Iris pigment epithelial cell (primary cell): Measurements from ENCODE around the gene FURIN.
"Not testable (repeated sequence)": the region's sequence is repeated elsewhere in the genome, so short reads cannot be mapped to it uniquely, and the experiment has no call there.

ENCODE experiments used
- DNase-seq: peaks from one replicate; pipeline ENCODE4 v3.0.0-alpha.2; 2011; ENCODE audit warnings: low read depth

FURIN gene

DNA sequence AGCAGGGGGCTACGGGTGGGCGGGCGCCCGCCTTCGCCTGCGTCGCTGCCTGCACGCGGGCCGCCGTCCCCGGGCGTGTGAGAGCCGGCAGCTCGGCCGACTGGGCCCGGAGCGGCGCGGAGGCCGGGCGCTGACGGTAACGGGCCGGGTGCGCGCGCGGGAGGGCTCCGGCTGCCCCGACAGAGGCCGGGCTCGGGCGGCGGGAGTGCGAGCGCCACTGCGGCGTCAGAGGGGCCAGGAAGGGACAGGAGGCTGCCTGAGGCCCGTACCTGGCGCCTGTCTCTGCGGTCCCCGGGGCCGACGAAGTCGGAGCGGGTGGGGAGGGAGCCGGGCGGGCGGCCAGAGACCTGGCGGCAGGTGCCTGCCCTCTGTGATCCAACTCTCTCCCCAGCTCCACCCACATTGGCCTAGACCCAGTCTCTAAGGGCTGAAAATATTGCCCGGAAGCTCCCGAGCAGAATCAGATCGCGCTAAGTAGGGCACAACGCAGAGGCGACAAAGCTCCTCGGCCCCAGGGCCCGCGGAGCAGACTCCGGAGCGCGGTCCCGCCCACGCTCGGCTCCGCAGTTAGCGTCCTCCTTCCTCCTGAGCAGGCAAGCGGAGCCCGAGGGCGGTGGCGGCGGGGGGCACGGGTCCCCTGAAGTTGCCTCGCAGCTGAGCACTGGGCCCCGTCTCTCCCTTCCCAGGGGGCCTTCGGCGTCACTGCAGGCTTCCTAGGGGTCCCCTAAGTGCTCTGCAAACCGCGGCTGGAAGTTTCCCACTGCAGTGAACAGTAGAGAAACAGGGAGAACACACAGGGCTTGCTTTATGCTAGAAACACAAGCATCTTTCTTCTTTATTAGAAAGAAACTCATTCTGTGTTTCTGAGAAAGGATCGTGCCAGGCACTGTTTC lies 34.7 kb downstream of the FURIN start, which contains the start of gene MAN2A2:
Gene MAN2A2 (plus strand): TSS at position 463 of the 893 bp plus-strand sequence. CDS start 906 bp downstream, outside the sequence.
- no peak for DNase-seq

DNA sequence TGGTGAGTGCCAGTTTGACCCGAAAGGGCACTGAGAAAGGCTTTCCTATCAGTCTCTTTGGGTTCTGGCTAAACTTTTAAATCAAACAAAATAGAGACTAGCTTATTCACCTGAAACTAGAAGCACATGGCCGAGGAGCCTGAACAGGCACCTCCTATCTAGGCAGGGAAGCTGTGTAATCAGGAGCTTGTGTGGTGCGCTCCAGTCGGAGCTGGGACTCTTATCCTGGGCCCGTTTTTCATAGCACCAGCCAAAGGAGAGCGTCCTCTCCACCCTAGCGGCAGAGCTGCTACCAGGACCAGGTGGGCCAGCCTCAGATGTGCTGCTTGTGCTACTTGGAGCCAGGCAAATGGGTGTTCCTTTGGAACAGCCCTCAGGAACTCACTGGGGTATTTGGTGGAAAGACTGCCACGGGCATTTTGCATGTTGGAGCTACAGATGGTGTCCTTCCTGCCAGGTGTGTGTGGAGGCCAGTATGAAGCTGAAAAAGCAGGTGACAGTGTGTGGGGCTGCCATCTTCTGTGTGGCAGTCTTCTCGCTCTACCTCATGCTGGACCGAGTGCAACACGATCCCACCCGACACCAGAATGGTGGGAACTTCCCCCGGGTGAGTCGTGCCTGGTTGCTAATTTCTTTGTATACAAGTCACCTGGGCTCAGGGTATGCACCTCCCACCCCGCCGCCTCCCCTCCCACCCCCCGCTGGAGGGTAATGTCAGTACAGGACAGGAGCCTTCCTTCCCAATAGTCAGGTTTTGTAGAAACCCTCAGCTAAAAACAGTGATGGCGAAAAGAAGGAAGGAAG lies 35.5 kb downstream of the FURIN start:
- no peak for DNase-seq

DNA sequence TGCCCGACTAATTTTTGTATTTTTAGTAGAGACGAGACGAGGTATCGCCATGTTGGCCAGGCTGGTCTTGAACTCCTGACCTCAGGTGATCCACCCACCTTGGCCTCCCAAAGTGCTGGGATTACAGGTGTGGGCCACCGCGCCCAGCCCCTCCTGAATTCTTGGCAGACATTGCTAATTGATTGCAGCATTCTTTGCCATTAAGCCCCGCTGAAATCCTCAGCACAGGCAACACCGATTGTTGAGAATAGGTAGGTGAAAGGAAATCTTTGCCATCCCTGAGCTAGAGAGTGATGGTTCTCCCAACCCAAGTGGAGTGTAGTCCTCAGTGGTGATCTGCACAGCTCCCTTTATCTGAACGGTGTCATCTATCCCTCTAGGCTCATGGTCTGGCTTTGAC lies 36.4 kb downstream of the FURIN start:
- DNase-seq = no peak

DNA sequence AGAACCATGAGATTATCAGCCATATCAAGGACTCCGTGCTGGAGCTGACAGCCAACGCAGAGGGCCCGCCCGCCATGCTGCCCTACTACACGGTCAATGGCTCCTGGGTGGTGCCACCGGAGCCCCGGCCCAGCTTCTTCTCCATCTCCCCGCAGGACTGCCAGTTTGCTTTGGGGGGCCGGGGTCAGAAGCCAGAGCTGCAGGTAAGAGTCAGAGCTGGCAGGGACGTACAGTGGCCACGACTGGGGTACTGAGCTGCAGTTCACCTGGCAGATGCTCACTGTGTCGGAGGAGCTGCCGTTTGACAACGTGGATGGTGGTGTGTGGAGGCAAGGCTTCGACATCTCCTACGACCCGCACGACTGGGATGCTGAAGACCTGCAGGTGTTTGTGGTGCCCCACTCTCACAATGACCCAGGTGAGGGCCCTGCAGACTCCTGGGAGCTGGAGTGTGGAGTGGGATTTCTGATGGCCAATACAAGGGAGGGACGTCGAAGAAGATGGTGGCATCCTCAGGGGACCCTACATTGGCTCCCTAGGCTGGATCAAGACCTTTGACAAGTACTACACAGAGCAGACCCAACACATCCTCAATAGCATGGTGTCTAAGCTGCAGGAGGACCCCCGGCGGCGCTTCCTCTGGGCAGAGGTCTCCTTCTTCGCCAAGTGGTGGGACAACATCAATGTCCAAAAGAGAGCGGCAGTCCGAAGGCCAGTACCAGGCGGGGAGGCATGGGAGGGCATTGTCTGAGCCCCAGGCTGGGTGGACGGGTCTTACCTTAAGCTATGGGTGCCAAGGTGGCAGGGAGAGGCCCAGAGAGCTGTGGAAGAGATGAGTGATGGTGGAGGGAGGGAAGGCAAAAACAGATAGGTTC lies 37.2 kb downstream of the FURIN start:
- DNase-seq = no peak

DNA sequence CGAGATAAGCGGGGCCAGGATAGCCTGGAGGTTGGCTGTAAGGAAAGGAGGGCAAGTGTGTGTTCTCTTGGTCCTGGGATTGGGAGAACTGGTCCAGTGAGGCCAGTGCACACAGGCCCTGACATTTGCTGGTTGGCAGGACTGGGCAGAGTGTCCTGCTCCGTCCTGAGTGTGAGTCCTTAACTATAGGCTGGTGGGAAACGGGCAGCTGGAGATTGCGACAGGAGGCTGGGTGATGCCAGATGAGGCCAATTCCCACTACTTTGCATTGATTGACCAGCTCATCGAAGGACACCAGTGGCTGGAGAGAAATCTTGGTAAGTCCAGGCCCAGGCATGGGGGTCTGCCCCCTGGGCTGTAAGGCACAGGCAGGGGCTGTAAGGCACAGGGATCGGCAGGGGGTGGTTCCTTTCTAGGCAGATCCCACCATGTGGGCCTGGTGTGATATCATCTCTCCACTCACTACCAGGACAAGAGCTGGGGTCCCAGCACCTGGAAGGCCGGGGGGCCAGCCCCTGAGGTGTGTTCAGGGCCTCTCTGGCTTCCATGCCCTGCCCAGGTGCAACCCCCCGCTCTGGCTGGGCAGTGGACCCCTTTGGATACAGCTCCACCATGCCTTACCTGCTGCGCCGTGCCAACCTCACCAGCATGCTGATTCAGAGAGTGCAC lies 37.9 kb downstream of the FURIN start:
- no peak for DNase-seq

DNA sequence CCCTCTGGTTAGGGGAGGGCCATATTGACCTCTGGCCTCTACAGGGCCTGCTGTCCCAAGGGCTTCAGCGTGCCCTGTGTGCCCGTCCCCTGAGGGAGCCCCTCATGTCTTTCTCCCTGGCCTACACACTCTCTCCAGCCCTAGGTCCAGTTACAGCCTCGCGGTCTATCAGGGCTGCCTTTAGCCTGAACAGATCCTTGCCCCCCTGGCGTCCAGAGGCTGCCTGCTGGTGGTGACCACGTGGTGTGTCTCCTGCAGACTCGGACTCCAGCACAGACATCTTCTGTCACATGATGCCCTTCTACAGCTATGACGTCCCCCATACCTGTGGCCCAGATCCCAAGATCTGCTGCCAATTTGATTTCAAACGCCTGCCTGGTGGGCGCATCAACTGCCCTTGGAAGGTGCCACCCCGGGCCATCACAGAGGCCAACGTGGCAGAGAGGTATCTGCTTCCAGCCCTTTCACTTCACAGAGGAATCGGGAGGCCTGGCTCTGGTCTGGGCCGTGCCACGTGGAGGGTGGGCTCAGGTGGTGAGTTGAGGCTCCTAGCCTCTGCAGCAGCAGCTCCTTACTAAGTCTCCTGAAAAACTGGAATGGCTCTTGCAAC lies 38.8 kb downstream of the FURIN start:
- no peak for DNase-seq

DNA sequence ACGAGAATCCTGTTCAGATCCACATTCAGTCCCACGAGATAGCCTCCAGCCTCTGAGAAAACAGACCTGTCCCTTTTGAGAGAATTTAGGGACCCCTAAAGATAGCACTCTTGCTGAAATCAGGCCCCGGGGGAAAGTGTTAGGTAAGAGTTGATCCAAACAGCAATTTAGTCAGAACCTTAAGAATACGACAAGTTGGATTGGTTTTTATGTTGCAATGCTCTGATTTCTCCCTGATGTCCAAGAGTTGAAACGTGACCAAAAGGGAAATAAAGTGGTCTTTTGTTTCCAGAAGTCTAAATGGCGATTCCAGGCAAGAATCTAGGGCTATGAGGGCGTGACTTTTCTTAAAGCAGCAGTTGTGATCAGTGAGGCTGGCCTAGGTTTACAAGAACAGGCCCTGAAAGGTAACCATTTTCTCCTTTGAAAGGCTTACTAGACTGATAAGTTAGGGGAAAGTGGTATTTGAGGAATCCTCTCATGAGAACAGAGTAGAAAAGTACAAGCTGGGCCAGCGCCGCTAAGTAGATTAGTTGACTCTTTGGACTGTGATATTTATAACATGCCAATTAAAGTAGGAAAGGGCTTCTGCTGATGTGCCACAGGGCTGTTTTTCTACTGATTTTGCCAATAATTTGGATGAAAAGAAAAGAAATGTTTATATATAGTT lies 39.6 kb downstream of the FURIN start:
- no peak for DNase-seq

DNA sequence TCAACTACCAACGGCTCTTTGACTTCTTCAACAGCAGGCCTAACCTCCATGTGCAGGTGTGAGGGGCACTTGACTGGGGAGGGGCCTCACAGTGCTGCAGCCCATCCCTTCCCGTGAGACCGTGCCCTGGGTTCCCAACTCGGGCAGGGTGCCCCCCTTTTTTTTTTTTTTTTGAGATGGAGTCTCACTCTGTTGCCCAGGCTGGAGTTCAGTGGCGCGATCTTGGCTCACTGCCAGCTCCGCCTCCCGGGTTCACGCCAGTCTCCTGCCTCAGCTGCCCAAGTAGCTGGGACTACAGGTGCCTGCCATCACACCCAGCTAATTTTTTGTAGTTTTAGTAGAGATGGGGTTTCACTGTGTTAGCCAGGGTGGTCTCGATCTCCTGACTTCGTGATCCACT lies 41.1 kb downstream of the FURIN start:
- not testable (repeated sequence) for DNase-seq

DNA sequence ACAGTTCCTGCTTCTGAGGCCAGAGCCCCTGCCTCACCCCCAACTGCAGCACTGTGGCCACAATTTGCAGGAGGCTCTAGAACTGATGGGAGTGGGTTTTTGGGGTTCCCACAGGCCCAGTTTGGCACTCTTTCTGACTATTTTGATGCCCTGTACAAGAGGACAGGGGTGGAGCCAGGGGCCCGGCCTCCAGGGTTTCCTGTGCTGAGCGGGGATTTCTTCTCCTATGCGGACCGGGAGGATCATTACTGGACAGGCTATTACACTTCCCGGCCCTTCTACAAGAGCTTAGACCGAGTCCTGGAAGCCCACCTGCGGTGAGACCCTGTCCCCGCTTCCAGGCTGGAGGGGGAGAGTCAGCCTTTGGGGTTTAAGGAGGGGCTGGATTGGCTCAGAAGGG lies 41.6 kb downstream of the FURIN start:
- DNase-seq = no peak

DNA sequence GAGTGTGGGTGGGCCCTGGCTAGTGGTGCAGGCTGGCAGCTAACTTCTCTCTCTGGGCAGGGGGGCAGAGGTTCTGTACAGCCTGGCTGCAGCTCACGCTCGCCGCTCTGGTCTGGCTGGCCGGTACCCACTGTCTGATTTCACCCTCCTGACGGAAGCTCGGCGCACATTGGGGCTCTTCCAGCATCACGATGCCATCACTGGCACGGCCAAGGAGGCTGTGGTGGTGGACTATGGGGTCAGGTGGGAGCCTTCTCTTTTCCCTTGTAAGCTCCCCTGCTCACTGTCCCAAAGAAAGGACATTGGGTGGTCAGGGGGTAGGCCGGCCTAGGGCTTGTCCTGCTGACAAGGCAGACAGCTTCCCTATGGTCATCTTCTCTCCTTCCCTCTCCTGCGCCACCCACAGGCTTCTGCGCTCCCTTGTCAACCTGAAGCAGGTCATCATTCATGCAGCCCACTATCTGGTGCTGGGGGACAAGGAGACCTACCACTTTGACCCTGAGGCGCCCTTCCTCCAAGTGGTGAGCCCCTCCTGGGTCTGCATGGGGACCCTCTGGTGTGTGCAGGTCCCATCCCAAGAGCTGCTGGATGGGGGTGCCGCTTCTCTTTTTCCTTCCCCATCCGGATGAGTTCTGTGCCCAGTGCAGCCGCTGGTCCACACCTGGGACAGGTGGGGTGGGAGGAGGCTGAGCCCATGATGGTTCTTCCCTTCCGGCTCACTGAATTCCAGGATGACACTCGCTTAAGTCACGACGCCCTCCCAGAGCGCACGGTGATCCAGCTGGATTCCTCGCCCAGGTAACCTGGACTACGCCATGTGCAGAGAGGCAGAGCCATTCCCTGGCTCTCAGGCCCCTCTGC lies 42.3 kb downstream of the FURIN start:
- no peak for DNase-seq

DNA sequence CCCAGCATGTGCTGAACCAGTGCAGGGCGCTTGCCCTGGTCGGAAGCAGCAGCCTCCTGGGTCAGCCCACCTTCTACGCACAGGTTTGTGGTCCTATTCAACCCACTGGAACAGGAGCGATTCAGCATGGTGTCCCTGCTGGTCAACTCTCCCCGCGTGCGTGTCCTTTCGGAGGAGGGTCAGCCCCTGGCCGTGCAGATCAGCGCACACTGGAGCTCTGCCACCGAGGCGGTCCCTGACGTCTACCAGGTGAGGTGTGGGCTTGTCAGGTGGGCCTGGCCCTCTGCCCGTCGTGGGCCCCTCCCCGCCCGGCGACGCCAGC lies 42.9 kb downstream of the FURIN start:
- DNase-seq = no peak

DNA sequence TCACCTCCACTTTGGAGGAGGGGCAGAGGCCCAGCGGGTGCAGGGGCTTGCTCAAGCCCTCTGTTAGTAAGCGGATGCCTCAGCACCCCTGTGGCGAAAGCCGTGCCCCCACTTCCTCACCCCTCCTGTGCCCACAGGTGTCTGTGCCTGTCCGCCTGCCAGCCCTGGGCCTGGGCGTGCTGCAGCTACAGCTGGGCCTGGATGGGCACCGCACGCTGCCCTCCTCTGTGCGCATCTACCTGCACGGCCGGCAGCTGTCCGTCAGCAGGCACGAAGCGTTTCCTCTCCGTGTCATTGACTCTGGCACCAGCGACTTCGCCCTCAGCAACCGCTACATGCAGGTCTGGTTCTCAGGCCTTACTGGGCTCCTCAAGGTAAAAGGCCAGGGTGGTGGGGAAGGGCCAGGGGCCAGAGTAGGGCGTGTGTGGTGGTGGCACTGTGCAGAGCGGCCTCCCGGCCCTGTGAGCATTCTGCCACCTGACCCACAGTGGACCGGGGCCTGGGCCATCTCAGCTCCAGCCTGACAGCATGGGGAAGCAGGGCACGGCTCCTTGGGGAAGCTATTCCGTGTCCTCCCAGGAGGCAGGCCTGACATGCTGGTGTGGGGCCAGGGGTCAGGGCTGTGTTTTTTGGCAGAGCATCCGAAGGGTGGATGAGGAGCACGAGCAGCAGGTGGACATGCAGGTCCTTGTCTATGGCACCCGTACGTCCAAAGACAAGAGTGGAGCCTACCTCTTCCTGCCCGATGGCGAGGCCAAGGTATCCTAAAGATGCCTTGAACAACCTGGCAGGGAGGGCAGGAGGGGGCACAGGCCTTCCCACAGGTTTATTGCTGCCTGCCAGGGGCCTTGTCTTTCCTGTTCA lies 43.8 kb downstream of the FURIN start:
- no peak for DNase-seq

DNA sequence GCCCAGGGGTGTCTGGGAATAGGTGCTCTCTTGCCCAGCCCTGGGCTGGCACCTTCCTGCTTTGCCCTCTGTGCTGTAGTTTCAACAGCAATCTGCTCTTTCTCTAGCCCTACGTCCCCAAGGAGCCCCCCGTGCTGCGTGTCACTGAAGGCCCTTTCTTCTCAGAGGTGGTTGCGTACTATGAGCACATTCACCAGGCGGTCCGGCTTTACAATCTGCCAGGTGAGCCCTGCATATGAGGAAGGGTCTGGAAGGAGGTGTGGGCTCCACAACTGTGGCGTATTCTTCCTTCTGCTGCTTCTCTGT lies 44.3 kb downstream of the FURIN start:
- no peak for DNase-seq

DNA sequence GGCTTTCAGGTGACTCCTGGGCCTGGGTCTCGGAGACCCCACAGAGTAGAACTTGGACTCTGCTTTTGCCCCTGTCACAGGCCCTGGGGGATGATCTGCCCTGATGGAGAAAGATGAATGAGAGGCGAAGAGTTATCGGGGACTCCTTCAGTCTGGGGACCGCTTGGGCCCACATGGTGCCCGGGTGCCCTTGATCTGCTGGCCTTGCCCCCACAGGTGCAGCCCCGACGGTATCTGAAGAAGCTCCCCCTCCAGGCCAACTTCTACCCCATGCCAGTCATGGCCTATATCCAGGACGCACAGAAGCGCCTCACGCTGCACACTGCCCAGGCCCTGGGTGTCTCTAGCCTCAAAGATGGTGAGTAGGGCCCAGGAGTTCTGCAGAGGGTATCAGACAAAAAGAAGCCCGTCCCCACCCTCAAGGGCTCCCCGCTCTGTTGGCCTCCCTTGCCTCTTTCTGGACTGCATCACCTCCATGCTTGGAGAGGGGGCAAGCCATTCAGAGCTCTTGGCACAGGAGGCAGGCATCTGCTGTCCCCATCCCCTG lies 45.1 kb downstream of the FURIN start:
- DNase-seq = no peak

DNA sequence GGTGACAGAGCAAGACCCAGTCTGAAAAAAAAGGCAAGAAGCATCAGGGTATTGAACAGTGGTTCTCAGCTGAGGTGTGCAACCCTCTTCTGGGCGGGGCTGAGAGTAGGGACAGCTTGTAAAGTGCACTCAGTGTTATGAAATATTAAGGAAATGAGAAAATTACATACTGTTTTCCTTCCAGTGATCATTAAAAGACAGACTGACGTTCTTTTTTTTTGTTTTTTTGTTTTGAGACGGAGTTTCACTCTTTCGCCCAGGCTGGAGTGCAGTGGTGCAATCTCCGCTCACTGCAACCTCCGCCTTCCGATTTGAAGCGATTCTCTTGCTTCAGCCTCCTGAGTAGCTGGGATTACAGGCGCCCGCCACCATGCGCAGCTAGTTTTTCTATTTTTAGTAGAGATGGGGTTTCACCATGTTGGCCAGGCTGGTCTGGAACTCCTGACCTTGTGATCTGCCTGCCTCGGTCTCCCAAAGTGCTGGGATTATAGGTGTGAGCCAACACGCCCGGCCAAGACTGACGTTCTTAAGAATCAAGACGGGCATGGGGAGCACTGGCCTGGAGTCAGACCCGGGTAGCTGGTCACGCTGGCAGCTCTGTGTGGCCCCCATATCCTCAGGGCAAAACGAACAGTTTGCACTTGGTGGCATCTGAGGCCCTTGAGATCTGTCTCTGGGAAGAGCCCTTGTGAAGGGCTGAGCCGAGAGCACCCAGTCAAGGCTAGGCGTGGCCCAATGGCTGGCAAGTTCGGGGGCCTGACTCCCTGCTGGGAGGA lies 46.1 kb downstream of the FURIN start:
- DNase-seq = no peak

DNA sequence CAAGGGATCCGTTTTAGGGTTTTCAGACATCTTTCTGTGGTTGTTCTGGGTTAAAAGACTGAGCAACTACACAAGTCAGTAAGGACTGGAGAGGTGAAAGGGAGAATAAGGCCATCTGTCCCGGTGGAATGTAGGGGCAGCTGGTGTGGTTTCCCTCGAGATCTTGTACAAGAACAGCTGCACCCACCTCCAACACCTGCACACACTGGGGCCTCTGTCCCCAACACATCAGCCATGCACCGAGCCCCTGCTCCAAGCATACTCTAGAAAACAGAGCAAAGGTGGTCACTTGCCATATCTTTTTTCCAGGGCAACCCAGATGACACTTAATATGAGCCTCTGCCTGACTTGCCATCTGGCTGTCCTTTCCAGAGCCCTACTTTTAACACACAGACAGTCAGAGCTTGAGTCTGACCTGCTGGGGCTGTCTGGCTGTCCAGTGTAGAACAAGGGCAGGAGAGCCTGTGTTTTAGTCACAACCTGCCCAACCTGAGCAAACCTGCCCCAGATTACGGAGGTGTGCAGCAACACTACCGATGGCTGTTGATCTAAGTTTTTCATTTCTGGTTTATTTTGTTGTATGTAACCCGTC lies 46.9 kb downstream of the FURIN start:
- no peak for DNase-seq

DNA sequence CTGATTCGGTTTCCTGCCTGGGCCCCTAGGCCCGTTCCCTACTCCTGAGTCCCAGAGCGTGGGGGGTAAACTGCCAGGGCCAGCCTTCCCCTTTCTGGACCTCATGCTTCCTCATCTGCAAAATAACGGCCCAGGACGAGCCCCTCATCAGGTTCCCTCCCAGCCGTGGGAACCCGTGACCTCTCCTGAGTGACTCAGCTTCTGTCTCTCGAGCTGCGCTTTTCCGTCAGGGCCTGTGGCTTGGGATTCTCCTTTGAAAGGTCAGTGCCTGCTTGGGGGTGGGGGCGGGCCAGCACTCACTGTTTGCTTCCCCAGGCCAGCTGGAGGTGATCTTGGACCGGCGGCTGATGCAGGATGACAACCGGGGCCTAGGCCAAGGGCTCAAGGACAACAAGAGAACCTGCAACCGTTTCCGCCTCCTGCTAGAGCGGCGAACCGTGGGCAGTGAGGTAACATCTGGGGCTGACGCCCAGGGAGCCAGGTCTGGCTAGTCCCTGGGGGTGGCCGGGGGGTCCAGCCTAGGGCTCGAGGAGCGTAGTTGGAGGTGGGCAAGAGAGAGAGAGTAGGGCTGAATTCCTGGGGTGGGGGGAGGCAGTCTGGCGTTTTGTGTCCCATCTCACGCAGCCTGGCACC lies 47.5 kb downstream of the FURIN start:
- peak; percentile 70 for DNase-seq
